Gastrocnemius medialis (tissue), 4 donors: Measurements from ENCODE around the gene ZMAT5. TPM values are rescaled to one million over a fixed set of nuclear protein-coding genes. Genes with fewer than 3 reads are reported as not detected.

Experiments
- ATAC-seq, 2 donors: fragments of 150-250 bp; one replicate each; pipeline ENCODE4 v1.9.1; 2016
- DNase-seq, 2 donors: peaks; one replicate each; pipeline ENCODE4 v3.0.0-alpha.2; 2019
- H3K27ac ChIP-seq, 4 donors: fragments of 200-600 bp; sonication (generic); 1 replicate in 1 of 4; 2 replicates in 3 of 4; pipeline ENCODE4 v1.5.1; 2016 to 2018; ENCODE audit warnings: mild to moderate bottlenecking in 2 of 4, moderate library complexity in 1 of 4
- H3K27me3 ChIP-seq, 3 donors: fragments of 200-600 bp; sonication (generic) in 2 of 3; 1 replicate in 1 of 3; 2 replicates in 2 of 3; pipeline versions ENCODE4 v1.5.1 to v1.6.0; 2016 to 2019; ENCODE audit warnings: mild to moderate bottlenecking in 1 of 3, moderate library complexity in 1 of 3
- H3K36me3 ChIP-seq, 2 donors: fragments of 200-600 bp; sonication (generic) in 1 of 2; one replicate each; pipeline ENCODE4 v1.5.1; 2017 to 2018
- H3K4me1 ChIP-seq, 2 donors: fragments of 200-600 bp; sonication (generic) in 1 of 2; one replicate each; pipeline ENCODE4 v1.5.1; 2016 to 2017; ENCODE audit warnings: mild to moderate bottlenecking in 2 of 2
- H3K4me3 ChIP-seq, 4 donors: fragments of 200-600 bp; sonication (generic) in 3 of 4; 1 replicate in 1 of 4; 2 replicates in 3 of 4; pipeline ENCODE4 v1.5.1; 2016 to 2019; ENCODE audit warnings: mild to moderate bottlenecking in 2 of 4
- H3K9me3 ChIP-seq, 3 donors: fragments of 200-600 bp; sonication (generic) in 2 of 3; 1 replicate in 1 of 3; 2 replicates in 2 of 3; pipeline ENCODE4 v1.5.1; 2016 to 2019
- POLR2A ChIP-seq, 2 donors: fragments of 450-650 bp; IDR thresholded peaks; one replicate each; pipeline ENCODE4 v1.6.1; 2017; ENCODE audit warnings: antibody characterized with exemption in 2 of 2, mild to moderate bottlenecking in 2 of 2, moderate library complexity in 2 of 2
- in situ Hi-C, 4 donors: fragments of 200-750 bp; cut with MboI; loops; one replicate each; pipeline versions ENCODE4 v1.15.0 to v1.8.0; 2017; ENCODE audit warnings: low sequenced_read_pairs in 4 of 4
- intact Hi-C: fragments of 100-400 bp; cut with DNase I; formaldehyde crosslinking; loops from one replicate; pipeline ENCODE4 v1.15.1; 2023; ENCODE audit warnings: low total_unique reads
- total RNA-seq, 4 donors: library from RNA; depleted of rRNA; stranded (reverse); fragments of >200 nt; gene quantifications; one replicate each; pipeline versions ENCODE4 v1.1.0 to v1.2.3, GENCODE V29; 2016
- TF ChIP-seq, protein P1 (sequence below), 5 experiments: fragments of 450-650 bp in 3 of 5; fragments of 200-600 bp in 2 of 5; sonication (generic) in 2 of 5; IDR thresholded peaks in 4 of 5; conservative IDR thresholded peaks in 1 of 5; 1 replicate in 4 of 5; 2 replicates in 1 of 5; pipeline ENCODE4 v1.5.1; 2016 to 2019; ENCODE audit warnings: antibody characterized with exemption in 5 of 5, mild to moderate bottlenecking in 3 of 5, moderate library complexity in 3 of 5

The ZMAT5 gene
- total RNA-seq, 4 donors from 2014 or later = 23.8 to 38.6 (median 33.8) TPM

DNA sequence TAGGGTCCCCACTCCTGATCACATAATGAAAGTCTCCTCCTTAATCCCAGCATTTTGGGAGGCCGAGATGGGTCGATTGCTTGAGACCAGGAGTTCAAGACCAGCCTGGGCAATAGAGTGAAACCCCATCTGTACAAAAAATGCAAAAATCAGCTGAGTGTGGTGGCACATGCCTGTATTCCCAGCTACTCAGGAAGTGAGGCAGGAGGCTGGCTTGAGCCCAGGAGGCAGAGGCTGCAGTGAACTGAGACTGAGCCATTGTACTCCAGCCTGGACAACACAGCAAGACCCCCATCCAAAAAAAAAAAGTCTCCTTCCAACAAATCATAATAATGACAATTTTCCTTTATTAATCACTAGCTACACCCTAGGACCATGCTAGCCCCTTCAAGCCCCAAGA is 15.1 kb downstream of the ZMAT5 start:
- no peak overlapping the region for H3K4me3 ChIP-seq
- H3K36me3 ChIP-seq = peaks cover 0 to 10% of the 10 kb centered on the region in 2 donors
- H3K9me3 ChIP-seq = no peaks in the 10 kb centered on the region
- H3K4me1 ChIP-seq = peaks cover 24 to 27% of the 10 kb centered on the region in 2 donors
- no peak for DNase-seq
- no peaks in the 10 kb centered on the region for H3K27me3 ChIP-seq
- ATAC-seq = no peak
- intact Hi-C loops (no loop called here), in situ Hi-C loops (no loop called here)
- no peak for TF ChIP-seq POLR2A (IDR thresholded peaks at IDR 0.05)
- TF ChIP-seq, protein P1, sequence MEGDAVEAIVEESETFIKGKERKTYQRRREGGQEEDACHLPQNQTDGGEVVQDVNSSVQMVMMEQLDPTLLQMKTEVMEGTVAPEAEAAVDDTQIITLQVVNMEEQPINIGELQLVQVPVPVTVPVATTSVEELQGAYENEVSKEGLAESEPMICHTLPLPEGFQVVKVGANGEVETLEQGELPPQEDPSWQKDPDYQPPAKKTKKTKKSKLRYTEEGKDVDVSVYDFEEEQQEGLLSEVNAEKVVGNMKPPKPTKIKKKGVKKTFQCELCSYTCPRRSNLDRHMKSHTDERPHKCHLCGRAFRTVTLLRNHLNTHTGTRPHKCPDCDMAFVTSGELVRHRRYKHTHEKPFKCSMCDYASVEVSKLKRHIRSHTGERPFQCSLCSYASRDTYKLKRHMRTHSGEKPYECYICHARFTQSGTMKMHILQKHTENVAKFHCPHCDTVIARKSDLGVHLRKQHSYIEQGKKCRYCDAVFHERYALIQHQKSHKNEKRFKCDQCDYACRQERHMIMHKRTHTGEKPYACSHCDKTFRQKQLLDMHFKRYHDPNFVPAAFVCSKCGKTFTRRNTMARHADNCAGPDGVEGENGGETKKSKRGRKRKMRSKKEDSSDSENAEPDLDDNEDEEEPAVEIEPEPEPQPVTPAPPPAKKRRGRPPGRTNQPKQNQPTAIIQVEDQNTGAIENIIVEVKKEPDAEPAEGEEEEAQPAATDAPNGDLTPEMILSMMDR (IDR thresholded peaks at IDR 0.05 in 4 of 5, conservative IDR thresholded peaks at IDR 0.05 in 1 of 5) = no peak
- H3K27ac ChIP-seq = peak overlapping the region in 1 of 4 donors; percentile 8

DNA sequence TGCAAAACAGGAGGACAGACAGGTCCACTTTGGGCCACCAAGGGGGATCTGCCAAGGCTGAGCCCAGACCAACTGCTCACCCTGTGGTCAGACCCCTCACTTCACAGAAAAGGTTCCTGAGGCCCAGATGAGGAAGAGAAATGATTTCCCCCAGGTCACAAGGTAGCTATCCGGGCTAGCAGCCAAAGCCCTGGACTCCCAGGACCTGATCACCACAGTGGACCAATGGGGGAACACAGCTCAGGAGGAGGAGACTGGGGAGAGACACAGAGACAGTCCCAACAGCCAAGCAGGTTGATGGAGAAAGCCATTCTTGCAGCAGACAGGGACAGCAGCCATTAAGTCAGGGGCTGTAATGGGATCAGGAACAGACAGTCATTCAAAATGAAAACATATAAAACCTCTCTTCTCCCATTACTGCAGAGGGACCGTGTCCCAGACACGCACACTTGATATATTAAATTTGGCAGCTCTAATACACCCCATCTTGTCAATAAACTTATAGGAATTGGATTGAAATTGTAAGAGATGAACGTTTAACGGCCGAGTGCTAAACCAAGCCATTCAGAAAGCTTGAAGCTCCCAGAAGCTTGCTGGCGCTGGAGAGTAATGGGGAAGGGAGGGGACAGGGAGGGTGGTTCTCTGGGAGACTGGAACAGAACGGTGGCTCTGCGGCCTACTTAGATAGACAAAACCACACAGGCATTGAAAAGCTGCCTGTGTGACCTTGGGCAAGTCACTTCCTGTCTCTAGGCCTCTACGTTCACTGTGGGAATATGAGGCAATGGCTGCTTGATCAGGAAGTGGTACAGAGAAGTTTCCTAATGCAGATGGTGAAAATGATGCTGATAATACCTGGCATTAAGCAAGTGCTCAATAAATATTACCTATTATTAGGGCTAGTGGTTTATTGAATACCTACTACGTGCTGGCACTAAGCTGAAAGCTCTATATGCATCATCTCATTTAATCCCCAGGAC is 16.0 kb downstream of the ZMAT5 start:
- Histone ChIP-seq H3K4me3 (no peak overlapping the region), H3K36me3 (peaks cover 0 to 10% of the 10 kb centered on the region in 2 donors), H3K27me3 (no peaks in the 10 kb centered on the region), H3K4me1 (peaks cover 16 to 22% of the 10 kb centered on the region in 2 donors), H3K9me3 (no peaks in the 10 kb centered on the region), H3K27ac (peak overlapping the region in 1 of 4 donors; percentile 8)
- DNase-seq = no peak
- intact Hi-C loops (no loop called here), in situ Hi-C loops (no loop called here)
- ATAC-seq = no peak
- TF ChIP-seq POLR2A (IDR thresholded peaks at IDR 0.05) = no peak
- TF ChIP-seq, protein P1 (IDR thresholded peaks at IDR 0.05 in 4 of 5, conservative IDR thresholded peaks at IDR 0.05 in 1 of 5) = no peak

DNA sequence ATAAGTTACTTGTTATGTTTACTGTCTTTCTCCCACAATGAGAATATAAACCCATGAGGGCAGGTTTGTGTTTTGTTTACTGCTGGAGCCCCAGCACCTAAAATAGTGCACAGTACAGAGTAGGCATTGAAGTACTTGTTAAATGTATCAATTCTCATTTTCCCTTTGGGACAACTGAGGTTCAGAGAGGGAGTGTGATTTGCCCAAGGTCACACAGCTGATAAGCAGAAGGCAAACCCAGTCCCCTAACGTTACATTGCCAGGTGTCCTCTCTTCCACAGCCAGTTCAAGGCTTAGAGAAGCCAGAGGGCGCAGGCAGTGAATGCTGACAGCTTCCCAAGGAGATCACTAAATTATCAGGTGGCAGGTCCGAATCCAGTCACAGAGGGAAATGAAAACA is 16.8 kb downstream of the ZMAT5 start:
- intact Hi-C loops = no loop called here
- Histone ChIP-seq H3K9me3 (no peaks in the 10 kb centered on the region), H3K27ac (no peak overlapping the region), H3K4me1 (peaks cover 15 to 19% of the 10 kb centered on the region in 2 donors), H3K27me3 (no peaks in the 10 kb centered on the region), H3K4me3 (no peak overlapping the region), H3K36me3 (peaks cover 0 to 10% of the 10 kb centered on the region in 2 donors)
- no peak for ATAC-seq
- in situ Hi-C loops = no loop called here
- DNase-seq = no peak
- no peak for TF ChIP-seq POLR2A (IDR thresholded peaks at IDR 0.05)
- TF ChIP-seq, protein P1 (IDR thresholded peaks at IDR 0.05 in 4 of 5, conservative IDR thresholded peaks at IDR 0.05 in 1 of 5) = no peak

DNA sequence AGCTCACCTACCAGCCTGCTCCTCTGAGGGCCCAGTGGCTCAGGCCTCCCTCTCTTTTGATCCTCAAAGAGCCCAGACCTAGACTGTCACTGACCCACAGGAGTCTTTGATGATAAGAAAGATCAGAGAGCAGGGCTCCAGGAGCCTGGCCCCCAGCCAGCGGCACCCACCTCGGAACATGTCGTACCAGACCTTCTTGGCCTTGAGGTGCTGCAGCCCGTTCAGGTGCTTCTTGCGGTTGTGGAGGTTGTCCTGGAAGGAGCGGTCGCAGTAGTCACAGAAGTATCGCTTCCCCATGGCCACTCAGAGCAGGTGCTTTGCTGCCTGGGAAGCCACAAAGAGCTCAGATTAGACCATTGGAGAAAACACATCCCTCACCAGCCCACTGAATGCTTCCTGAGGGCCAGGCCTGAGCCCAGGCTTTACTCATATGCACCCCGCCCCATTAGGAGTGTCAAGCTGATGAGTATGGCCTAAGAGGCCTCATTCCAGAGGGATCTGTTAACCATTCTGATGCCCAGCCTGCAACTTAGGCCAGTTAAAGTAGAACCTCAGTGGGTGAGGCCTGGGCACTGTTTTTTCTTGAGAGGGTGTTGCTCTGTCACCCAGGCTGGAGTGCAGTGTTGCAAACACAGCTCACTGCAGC is 18.4 kb downstream of the ZMAT5 start:
- H3K36me3 ChIP-seq = peaks cover 0 to 10% of the 10 kb centered on the region in 2 donors
- ATAC-seq (no peak), DNase-seq (no peak)
- in situ Hi-C loops (no loop called here), intact Hi-C loops (no loop called here)
- TF ChIP-seq, protein P1 (IDR thresholded peaks at IDR 0.05 in 4 of 5, conservative IDR thresholded peaks at IDR 0.05 in 1 of 5) = no peak
- TF ChIP-seq POLR2A (IDR thresholded peaks at IDR 0.05) = no peak
- no peaks in the 10 kb centered on the region for H3K9me3 ChIP-seq
- no peaks in the 10 kb centered on the region for H3K27me3 ChIP-seq
- no peak overlapping the region for H3K27ac ChIP-seq
- H3K4me3 ChIP-seq = no peak overlapping the region
- peaks cover 10 to 16% of the 10 kb centered on the region in 2 donors for H3K4me1 ChIP-seq
